MV-4-11 (cell line): ENCODE data around the gene PLEKHH1.
"Not testable (repeated sequence)": the region's sequence is repeated elsewhere in the genome, so short reads cannot be mapped to it uniquely, and the experiment has no call there.

Experiments
- DNase-seq: peaks from one replicate; lab custom pipeline; 2025; lab: John Stamatoyannopoulos, UW

PLEKHH1 gene

GRCh38 chr14:67533754-67534085, 630 bp downstream of the PLEKHH1 start:
- no peak for DNase-seq

- DNase-seq, result no peak
These were observed 3.0 kb downstream of the PLEKHH1 start for GRCh38 chr14:67536087-67536486.

- DNase-seq, result no peak
These were observed 4.6 kb downstream of the PLEKHH1 start for GRCh38 chr14:67537736-67538135.

GRCh38 chr14:67538501-67538900, 5.4 kb downstream of the PLEKHH1 start:
- no peak for DNase-seq

- DNase-seq, result no peak
These were observed 6.0 kb downstream of the PLEKHH1 start for GRCh38 chr14:67539116-67539515.

GRCh38 chr14:67541448-67542387, 8.6 kb downstream of the PLEKHH1 start:
- no peak for DNase-seq

GRCh38 chr14:67542620-67543019, 9.5 kb downstream of the PLEKHH1 start:
- not testable (repeated sequence) for DNase-seq

GRCh38 chr14:67544590-67544989, 11.5 kb downstream of the PLEKHH1 start:
- no peak for DNase-seq

GRCh38 chr14:67547224-67547780, 14.2 kb downstream of the PLEKHH1 start:
- DNase-seq, result no peak

- DNase-seq, result no peak
These were observed 16.6 kb downstream of the PLEKHH1 start for GRCh38 chr14:67549734-67550133.

- DNase-seq, result no peak
These were observed 18.0 kb downstream of the PLEKHH1 start for GRCh38 chr14:67551123-67551522.

- no peak for DNase-seq
These were observed 18.9 kb downstream of the PLEKHH1 start for GRCh38 chr14:67551940-67552339.

GRCh38 chr14:67553547-67553946, 20.5 kb downstream of the PLEKHH1 start:
- peak; percentile 22 for DNase-seq

- no peak for DNase-seq
These were observed 21.3 kb downstream of the PLEKHH1 start for GRCh38 chr14:67554341-67554740.

GRCh38 chr14:67555518-67556090, 22.5 kb downstream of the PLEKHH1 start:
- DNase-seq, result no peak

- no peak for DNase-seq
These were observed 23.6 kb downstream of the PLEKHH1 start for GRCh38 chr14:67556671-67557070.

- DNase-seq, result no peak
These were observed 24.0 kb downstream of the PLEKHH1 start for GRCh38 chr14:67557118-67557517.

GRCh38 chr14:67557656-67558055, 24.6 kb downstream of the PLEKHH1 start:
- no peak for DNase-seq

GRCh38 chr14:67559639-67560038, 26.5 kb downstream of the PLEKHH1 start:
- peak; percentile 62 for DNase-seq

GRCh38 chr14:67562025-67562775, 29.1 kb downstream of the PLEKHH1 start:
- DNase-seq, result no peak

GRCh38 chr14:67562776-67563150, 29.7 kb downstream of the PLEKHH1 start:
- no peak for DNase-seq

GRCh38 chr14:67564236-67564635, 31.1 kb downstream of the PLEKHH1 start:
- peak; percentile 60 for DNase-seq

GRCh38 chr14:67566908-67567307, 33.8 kb downstream of the PLEKHH1 start:
- no peak for DNase-seq
